ENCODE data around the gene HSD3B1.

Gene HSD3B1

GRCh38 chr1:119506941-119507340 is at the start of gene HSD3B1:
Gene HSD3B1 (plus strand): TSS chr1:119507210. CDS start chr1:119507477, 267 bp downstream.
- DNase-seq (ENCODE audit: low read depth in 2 of 3, low spot score in 1 of 3) = no peak

GRCh38 chr1:119462964-119463363 is 44.0 kb upstream of the HSD3B1 start:
- no peak for DNase-seq (ENCODE audit: low read depth in 2 of 3, low spot score in 1 of 3)

- DNase-seq (ENCODE audit: low read depth in 2 of 3, low spot score in 1 of 3) = no peak
Measured at GRCh38 chr1:119463569-119463968, 43.4 kb upstream of the HSD3B1 start.

GRCh38 chr1:119466445-119466844 is 40.6 kb upstream of the HSD3B1 start:
- DNase-seq (ENCODE audit: low read depth in 2 of 3, low spot score in 1 of 3) = no peak

GRCh38 chr1:119467219-119467618 is 39.8 kb upstream of the HSD3B1 start:
- no peak for DNase-seq (ENCODE audit: low read depth in 2 of 3, low spot score in 1 of 3)

GRCh38 chr1:119467857-119468668 is 38.9 kb upstream of the HSD3B1 start:
- no peak for DNase-seq (ENCODE audit: low read depth in 2 of 3, low spot score in 1 of 3)

GRCh38 chr1:119469741-119470140 is 37.3 kb upstream of the HSD3B1 start:
- DNase-seq (ENCODE audit: low read depth in 2 of 3, low spot score in 1 of 3) = no peak

GRCh38 chr1:119470377-119470776 is 36.6 kb upstream of the HSD3B1 start:
- DNase-seq (ENCODE audit: low read depth in 2 of 3, low spot score in 1 of 3) = no peak

- DNase-seq (ENCODE audit: low read depth in 2 of 3, low spot score in 1 of 3) = no peak
Measured at GRCh38 chr1:119470958-119471357, 36.1 kb upstream of the HSD3B1 start.

- DNase-seq (ENCODE audit: low read depth in 2 of 3, low spot score in 1 of 3) = no peak
Measured at GRCh38 chr1:119471566-119471965, 35.4 kb upstream of the HSD3B1 start.

GRCh38 chr1:119472080-119472818 is 34.8 kb upstream of the HSD3B1 start:
- DNase-seq (ENCODE audit: low read depth in 2 of 3, low spot score in 1 of 3) = no peak

GRCh38 chr1:119472819-119473175 is 34.2 kb upstream of the HSD3B1 start:
- DNase-seq (ENCODE audit: low read depth in 2 of 3, low spot score in 1 of 3) = no peak

- DNase-seq (ENCODE audit: low read depth in 2 of 3, low spot score in 1 of 3) = peak in 2 of 3 donors; percentile 8 to 9
Measured at GRCh38 chr1:119475866-119476439, 31.1 kb upstream of the HSD3B1 start.

GRCh38 chr1:119477710-119478109 is 29.3 kb upstream of the HSD3B1 start:
- no peak for DNase-seq (ENCODE audit: low read depth in 2 of 3, low spot score in 1 of 3)

- DNase-seq (ENCODE audit: low read depth in 2 of 3, low spot score in 1 of 3) = no peak
Measured at GRCh38 chr1:119480175-119480574, 26.8 kb upstream of the HSD3B1 start.

GRCh38 chr1:119481951-119482350 is 25.1 kb upstream of the HSD3B1 start:
- no peak for DNase-seq (ENCODE audit: low read depth in 2 of 3, low spot score in 1 of 3)

GRCh38 chr1:119482517-119483425 is 24.2 kb upstream of the HSD3B1 start:
- DNase-seq (ENCODE audit: low read depth in 2 of 3, low spot score in 1 of 3) = no peak

- no peak for DNase-seq (ENCODE audit: low read depth in 2 of 3, low spot score in 1 of 3)
Measured at GRCh38 chr1:119483441-119484200, 23.4 kb upstream of the HSD3B1 start.

- DNase-seq (ENCODE audit: low read depth in 2 of 3, low spot score in 1 of 3) = no peak
Measured at GRCh38 chr1:119485201-119485600, 21.8 kb upstream of the HSD3B1 start.

- no peak for DNase-seq (ENCODE audit: low read depth in 2 of 3, low spot score in 1 of 3)
Measured at GRCh38 chr1:119488216-119488615, 18.8 kb upstream of the HSD3B1 start.
